ENCODE data around the gene RPL35A. TPM values are rescaled to one million over a fixed set of nuclear protein-coding genes. Genes with fewer than 3 reads are reported as not detected.

Gene RPL35A
- 1,642 and 1,967 TPM in 2 replicates for total RNA-seq (2022)
- percentile 99 among the genes with signal in this experiment for Bru-seq, nascent RNA
- BruChase-seq, experiment 1, labeled RNA remaining after a 6-hour chase = percentile 98 among the genes with signal in this experiment
- BruChase-seq, experiment 2, labeled RNA remaining after a 2-hour chase = percentile 98 among the genes with signal in this experiment
- long read RNA-seq, transcript RPL35A-202 (5 exons, 442 nt) = minor isoform, 5 of 1,510 reads
- long read RNA-seq, transcript RPL35A-207 (2 exons, 687 nt) = minor isoform, 103 of 1,510 reads
- long read RNA-seq, transcript RPL35A-206 (5 exons, 1,444 nt) = major isoform, 1,162 of 1,510 reads
- long read RNA-seq, transcript RPL35A-205 (5 exons, 553 nt) = minor isoform, 137 of 1,510 reads
- long read RNA-seq, partial matches to known transcripts = 69 of 1,510 reads
- long read RNA-seq, other reads (novel, unspliced or antisense) = 34 of 1,510 reads

DNA sequence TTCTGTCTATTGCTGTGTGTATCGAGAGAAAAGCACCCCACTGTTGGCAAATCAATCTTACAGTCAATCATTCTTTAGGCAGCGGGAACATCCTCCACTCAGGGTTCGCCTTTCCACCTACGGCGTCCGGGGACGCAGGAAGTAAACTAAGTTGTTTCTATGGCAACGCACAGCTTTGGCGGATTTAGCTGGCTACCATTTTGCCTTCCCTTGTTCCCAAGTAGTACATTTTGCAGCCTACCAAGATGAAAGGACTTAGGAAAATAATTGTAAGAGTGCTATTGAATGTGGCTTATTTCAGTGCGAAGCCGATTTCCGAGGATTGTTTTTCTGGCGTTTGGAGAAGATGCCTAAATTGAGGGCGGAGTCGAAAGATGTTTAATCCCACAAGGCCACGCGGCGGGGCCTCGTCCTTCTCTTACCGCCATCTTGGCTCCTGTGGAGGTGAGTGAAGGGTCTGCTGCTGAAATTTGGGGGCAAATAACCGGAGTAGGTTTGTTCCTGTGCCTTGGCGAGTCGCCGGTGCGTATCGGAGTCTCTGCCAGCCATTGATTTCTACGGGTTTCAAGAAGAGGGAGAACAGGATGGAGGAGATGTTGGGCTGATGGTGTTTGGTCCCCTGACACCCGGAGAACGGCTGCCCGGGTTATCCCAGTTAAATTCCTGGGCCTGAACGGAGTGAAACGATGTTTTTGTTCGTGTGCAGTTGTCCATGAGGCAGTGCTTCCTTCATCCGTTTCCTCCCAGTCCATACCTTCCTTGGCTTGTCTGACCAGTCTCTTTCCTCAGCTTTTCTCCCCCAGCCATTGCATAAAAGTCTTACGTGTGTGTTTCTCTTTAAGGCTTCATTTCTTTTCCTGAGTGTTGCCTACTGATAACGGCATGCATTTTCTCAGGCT lies at the start of gene RPL35A:
Gene RPL35A, plus strand, starts transcription at position 413 of the 899 bp plus-strand sequence. CDS start 778 bp downstream, outside the sequence.
- ChIA-PET POLR2A (interaction anchor here (0.6 to 2.7 kb wide), 16 partner anchors 7 to 236 kb away, joined by 3 to 45 read pairs (median 4); partner anchors contain the start of genes FYTTD1 and LMLN), CTCF (interaction anchor here (0.6 to 0.7 kb wide), 4 partner anchors 9 to 179 kb away, joined by 3 read pairs; no protein-coding TSS in a partner anchor)
- TF ChIP-seq, protein P1, sequence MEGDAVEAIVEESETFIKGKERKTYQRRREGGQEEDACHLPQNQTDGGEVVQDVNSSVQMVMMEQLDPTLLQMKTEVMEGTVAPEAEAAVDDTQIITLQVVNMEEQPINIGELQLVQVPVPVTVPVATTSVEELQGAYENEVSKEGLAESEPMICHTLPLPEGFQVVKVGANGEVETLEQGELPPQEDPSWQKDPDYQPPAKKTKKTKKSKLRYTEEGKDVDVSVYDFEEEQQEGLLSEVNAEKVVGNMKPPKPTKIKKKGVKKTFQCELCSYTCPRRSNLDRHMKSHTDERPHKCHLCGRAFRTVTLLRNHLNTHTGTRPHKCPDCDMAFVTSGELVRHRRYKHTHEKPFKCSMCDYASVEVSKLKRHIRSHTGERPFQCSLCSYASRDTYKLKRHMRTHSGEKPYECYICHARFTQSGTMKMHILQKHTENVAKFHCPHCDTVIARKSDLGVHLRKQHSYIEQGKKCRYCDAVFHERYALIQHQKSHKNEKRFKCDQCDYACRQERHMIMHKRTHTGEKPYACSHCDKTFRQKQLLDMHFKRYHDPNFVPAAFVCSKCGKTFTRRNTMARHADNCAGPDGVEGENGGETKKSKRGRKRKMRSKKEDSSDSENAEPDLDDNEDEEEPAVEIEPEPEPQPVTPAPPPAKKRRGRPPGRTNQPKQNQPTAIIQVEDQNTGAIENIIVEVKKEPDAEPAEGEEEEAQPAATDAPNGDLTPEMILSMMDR (IDR thresholded peaks at IDR 0.05; ENCODE audit: unreplicated experiment) = no peak
- intact Hi-C loops (cut with micrococcal nuclease) = no loop called here
- Mint-ChIP-seq H3K4me1 (ENCODE audit: insufficient read depth, unreplicated experiment) (peaks cover 22% of the 10 kb centered on the region), H3K4me3 (ENCODE audit: unreplicated experiment) (peak within 1 kb of the TSS; percentile 96), H3K9me3 (ENCODE audit: unreplicated experiment) (no peaks in the 10 kb centered on the region), H3K36me3 (ENCODE audit: insufficient read depth, unreplicated experiment) (peaks cover 52% of the 10 kb centered on the region), H3K27me3 (ENCODE audit: insufficient read depth, unreplicated experiment) (no peaks in the 10 kb centered on the region), H3K27ac (ENCODE audit: low read depth, unreplicated experiment) (peak within 1 kb of the TSS; percentile 100)
- DNase-seq (ENCODE audit: unreplicated experiment) = peak; percentile 94
- BruUV-seq (replicated peaks) = TSS peak; percentile 67

DNA sequence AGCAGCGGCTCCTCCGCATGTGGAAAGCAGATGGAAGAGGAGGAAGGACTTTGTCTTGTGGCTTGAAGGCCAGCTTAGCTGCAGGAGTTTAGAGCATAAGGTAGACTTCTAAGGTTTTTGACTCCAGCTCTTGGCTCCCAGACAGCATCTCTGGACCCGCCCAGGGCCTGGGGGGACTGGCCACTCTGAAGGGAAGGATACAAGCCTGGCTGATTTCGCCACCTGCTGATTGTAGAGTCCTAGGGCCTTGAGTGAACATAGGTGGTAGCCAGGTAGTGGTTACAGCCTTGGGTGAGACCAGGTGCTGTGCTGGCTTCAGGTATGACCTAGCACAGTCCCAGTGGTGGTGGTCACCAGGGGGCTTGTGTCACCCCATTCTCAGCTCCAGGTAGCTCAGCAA lies 48.4 kb upstream of the RPL35A start:
- BruUV-seq (replicated peaks) = no TSS peak
- Mint-ChIP-seq H3K27ac (ENCODE audit: low read depth, unreplicated experiment) (no peak overlapping the region), H3K27me3 (ENCODE audit: insufficient read depth, unreplicated experiment) (no peaks in the 10 kb centered on the region), H3K4me3 (ENCODE audit: unreplicated experiment) (no peak overlapping the region), H3K9me3 (ENCODE audit: unreplicated experiment) (peaks cover 10% of the 10 kb centered on the region), H3K36me3 (ENCODE audit: insufficient read depth, unreplicated experiment) (no peaks in the 10 kb centered on the region), H3K4me1 (ENCODE audit: insufficient read depth, unreplicated experiment) (no peaks in the 10 kb centered on the region)
- intact Hi-C loops (cut with micrococcal nuclease) = no loop called here
- TF ChIP-seq, protein P1 (IDR thresholded peaks at IDR 0.05; ENCODE audit: unreplicated experiment) = no peak
- peak; percentile 43 for DNase-seq (ENCODE audit: unreplicated experiment)
- CTCF ChIA-PET = interaction anchor here (0.6 kb wide), 2 partner anchors 102 to 197 kb away, joined by 3 read pairs; no protein-coding TSS in a partner anchor
- POLR2A ChIA-PET = interaction anchor here (0.7 kb wide), 1 partner anchor 10 kb away, joined by 3 read pairs; no protein-coding TSS in a partner anchor

DNA sequence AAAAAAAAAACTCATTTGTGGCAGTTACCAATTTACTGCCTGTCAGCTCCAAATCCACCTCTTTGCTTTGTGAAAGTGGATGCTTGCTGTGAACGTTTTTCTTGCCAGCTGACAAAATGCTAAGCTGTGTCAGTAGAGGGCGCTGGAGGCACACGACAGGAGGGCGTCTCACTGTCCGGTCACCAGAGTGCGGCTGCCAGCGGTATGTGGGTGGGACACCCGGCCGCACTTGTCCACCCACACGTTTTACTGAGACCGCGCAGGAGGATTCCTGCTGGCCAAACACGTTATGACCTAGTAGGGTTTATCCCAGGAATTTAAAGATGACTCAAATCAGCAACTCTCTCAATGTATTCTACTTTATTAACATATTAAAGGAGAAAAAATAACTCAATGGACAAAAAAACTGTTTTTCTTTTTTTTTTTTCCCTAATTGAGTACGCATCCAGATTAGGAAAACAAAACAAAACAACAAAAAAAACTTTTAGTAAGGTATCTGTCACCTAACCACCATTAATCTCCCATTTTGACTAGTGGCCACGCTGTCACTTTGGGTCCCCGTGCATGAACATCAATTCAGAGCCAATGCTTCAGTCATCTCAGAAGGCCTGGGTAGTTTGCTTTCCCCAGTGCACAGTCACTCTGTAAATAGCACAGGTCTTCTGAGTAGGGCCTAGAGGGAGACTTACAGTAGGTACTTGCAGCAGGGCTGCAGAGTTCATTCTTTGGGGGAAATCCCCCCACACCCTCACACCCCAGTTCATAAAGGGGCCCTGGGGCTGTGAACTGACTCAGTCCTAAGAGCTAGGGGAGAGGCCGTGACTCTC lies 43.8 kb upstream of the RPL35A start:
- Mint-ChIP-seq H3K4me3 (ENCODE audit: unreplicated experiment) (no peak overlapping the region), H3K9me3 (ENCODE audit: unreplicated experiment) (peaks cover 10% of the 10 kb centered on the region), H3K4me1 (ENCODE audit: insufficient read depth, unreplicated experiment) (no peaks in the 10 kb centered on the region), H3K36me3 (ENCODE audit: insufficient read depth, unreplicated experiment) (no peaks in the 10 kb centered on the region), H3K27ac (ENCODE audit: low read depth, unreplicated experiment) (peak overlapping the region; percentile 53), H3K27me3 (ENCODE audit: insufficient read depth, unreplicated experiment) (no peaks in the 10 kb centered on the region)
- ChIA-PET POLR2A (interaction anchor here (0.6 kb wide), 1 partner anchor 48 kb away, joined by 3 read pairs; no protein-coding TSS in a partner anchor), CTCF (interaction anchor here (0.6 to 3.5 kb wide), 25 partner anchors 9 to 170 kb away, joined by 3 to 31 read pairs (median 4); no protein-coding TSS in a partner anchor)
- no TSS peak for BruUV-seq (replicated peaks)
- TF ChIP-seq, protein P1 (IDR thresholded peaks at IDR 0.05; ENCODE audit: unreplicated experiment) = peak; percentile 89
- peak; percentile 88 for DNase-seq (ENCODE audit: unreplicated experiment)
- intact Hi-C loops (cut with micrococcal nuclease) = loop anchor here (1.0 kb wide), 2 partner anchors 37 to 174 kb away; no protein-coding TSS in a partner anchor

Measured in MCF 10A (cell line).